Dorsolateral prefrontal cortex (tissue), 118 donors: ENCODE data around the gene HLA-G. TPM values are rescaled to one million over a fixed set of nuclear protein-coding genes. Genes with fewer than 3 reads are reported as not detected.

ENCODE experiments used
- total RNA-seq, 120 experiments: library from RNA; stranded (reverse); gene quantifications; one replicate each; pipeline versions ENCODE4 v1.2.3 to v1.2.4, GENCODE V29; 2022

The HLA-G gene
- total RNA-seq, 120 experiments from 2014 or later = 0.44 to 1.6 (median 0.55) TPM; not detected in 108

Other genes starting within 250 kb of the HLA-G start
- gene OR2H2, start 242.7 kb upstream of the HLA-G start, total RNA-seq = not detected
- 100 to 1,000 TPM; 180 to 458 (median 348) TPM for gene GABBR1, start 194.6 kb upstream of the HLA-G start, total RNA-seq
- gene MOG, start 170.7 kb upstream of the HLA-G start, total RNA-seq = 100 to 1,000 TPM in 93 of 120 experiments, 10 to 100 TPM in 27; 23.2 to 788 (median 170) TPM
- gene ZFP57, start 146.7 kb upstream of the HLA-G start, total RNA-seq = under 1 TPM in 16 of 120 experiments, not detected in 104; 0.24 to 0.82 (median 0.47) TPM
- gene HLA-F, start 104.4 kb upstream of the HLA-G start, total RNA-seq = 10 to 100 TPM in 118 of 120 experiments, 1 to 10 TPM in 2; 9.3 to 64.7 (median 26.2) TPM
- gene HLA-A, start 114.7 kb downstream of the HLA-G start, total RNA-seq = 100 to 1,000 TPM in 84 of 120 experiments, 10 to 100 TPM in 36; 40.9 to 370 (median 124) TPM
- gene POLR1H, start 233.4 kb downstream of the HLA-G start, total RNA-seq = 10 to 100 TPM in 54 of 120 experiments, 1 to 10 TPM in 66; 4.4 to 22.2 (median 9.5) TPM
- 10 to 100 TPM; 44.4 to 86.3 (median 63.9) TPM for gene PPP1R11, start 239.4 kb downstream of the HLA-G start, total RNA-seq
- under 1 TPM in 7 of 120 experiments, not detected in 113; 0.23 to 0.49 (median 0.26) TPM for gene RNF39, start 247.9 kb downstream of the HLA-G start, total RNA-seq